Measurements from ENCODE around the gene MAG.

MAG gene

GRCh38 chr19:35265126-35265899 lies 26.6 kb upstream of the MAG start:
- no peak for DNase-seq

DNA sequence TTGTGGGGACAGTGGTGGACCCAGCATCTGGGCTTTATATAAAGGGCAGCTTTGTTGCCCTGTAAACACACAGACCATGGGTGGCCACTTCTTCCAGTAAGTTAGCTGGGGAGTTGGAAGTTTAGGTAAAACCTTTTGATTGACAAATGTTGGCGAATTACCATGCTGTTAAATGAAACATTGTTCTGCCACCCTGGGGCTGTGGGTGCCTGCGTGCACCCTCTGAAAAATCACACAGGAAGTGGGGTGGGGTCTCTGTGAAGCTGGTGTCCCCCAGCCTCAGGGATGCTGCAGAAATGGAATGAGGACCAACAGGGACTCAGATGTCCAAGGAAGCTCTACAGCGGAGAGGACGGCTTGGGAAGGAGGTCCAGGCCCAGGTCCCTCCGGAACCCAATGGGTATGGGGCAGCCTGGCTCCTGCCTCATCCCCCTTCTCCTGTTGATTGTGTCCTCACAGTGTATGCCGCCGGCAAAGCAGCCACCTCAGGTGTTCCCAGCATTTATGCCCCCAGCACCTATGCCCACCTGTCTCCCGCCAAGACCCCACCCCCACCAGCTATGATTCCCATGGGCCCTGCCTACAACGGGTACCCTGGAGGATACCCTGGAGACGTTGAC lies 26.0 kb upstream of the MAG start:
- DNase-seq = no peak

DNA sequence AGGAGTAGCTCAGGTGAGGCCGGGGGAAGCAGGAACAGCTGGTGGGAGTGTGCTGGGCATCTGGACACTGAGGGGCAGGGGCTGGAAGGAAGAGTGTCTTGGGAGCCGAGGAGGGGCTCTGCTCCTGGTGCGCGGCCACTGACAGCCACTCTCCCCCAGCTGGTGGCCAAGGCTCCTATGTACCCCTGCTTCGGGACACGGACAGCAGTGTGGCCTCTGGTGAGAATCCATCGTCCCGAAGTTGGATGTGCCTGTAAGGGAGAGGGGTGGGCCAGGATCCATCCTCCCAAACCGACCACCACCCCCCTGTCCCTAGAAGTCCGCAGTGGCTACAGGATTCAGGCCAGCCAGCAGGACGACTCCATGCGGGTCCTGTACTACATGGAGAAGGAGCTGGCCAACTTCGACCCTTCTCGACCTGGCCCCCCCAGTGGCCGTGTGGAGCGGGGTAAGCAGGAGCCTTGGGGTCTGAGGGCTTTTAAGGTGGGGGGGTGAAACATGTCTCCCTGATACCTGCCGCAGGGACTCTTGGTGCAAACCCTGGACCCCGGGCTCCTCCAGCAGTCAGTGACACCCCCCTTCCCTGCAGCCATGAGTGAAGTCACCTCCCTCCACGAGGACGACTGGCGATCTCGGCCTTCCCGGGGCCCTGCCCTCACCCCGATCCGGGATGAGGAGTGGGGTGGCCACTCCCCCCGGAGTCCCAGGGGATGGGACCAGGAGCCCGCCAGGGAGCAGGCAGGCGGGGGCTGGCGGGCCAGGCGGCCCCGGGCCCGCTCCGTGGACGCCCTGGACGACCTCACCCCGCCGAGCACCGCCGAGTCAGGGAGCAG lies 25.2 kb upstream of the MAG start:
- no peak for DNase-seq

- no peak for DNase-seq
These were observed 24.6 kb upstream of the MAG start for GRCh38 chr19:35267353-35267817.

DNA sequence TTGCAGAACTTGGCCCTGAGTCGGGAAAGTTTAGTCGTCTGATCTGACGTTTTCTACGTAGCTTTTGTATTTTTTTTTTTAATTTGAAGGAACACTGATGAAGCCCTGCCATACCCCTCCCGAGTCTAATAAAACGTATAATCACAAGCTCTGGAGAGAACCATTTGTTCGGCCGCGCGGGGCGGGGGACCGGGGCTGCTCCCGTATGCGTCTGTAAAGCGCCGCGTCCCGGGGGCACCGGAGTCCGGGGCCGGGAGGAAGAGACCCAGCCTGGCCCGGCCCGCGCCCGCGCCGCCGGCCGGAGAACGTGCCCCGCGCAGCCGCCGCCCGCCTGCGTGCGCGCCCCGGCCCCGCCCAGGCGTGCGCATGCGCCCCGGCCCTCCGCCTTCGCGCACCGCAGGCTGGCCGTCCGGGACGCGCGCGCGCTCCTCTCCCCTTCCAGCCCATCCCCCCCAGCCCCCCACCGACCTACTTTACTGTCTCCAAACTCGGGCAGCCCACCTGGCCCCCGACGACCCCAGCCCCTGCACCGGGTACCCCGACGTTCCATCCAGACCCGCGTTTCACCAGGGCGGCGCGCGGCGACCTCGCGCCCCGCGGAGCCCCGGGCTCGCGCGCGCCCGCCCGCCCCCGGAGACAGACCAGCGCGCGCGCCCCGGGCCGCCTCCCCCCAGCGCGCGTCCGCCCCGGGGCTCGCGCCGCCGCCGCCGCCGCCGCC lies 24.0 kb upstream of the MAG start:
- DNase-seq = peak; percentile 89

DNA sequence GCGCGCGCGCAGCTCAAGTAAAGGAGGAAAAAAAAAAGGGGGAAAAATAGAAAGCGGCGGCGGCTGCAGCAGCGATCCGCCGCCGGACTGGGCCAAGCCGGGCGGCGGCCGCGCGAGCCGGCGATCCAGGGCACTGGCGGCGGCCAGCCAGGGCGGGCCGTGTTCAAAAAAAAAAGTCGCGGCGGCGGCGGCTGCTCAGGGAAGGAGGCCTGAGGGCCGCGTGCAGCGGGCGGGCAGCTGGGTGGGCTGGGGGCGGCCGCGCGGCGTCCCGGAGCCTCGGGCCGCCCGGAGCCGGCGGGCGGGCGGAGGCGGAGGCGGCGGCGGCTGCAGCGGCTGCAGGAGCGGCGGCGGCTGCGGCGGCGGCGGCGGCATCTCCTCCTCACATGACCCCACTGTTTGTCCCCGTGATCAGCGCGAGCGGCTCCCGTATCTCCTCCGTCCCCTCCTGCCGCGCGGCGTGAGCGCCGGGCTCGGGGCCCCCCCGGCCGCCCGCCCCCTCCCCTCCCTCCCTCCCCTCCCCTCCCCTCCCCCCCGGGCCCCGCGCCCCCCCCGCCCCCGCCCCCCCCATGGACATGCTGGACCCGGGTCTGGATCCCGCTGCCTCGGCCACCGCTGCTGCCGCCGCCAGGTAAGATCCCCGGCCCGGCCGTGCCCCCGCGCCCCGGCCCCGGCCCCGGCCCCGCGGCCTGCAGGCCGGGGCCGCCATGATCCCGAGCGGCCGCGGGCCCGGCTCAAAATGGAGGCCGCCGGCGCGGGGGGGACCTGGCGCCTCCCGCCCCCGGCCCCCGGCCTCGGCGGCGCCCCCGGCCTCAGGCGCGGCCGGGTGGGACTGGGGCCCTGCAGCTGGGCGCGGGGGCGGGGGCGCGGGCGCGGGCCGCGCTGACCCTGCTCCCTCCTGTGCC lies 23.2 kb upstream of the MAG start, which contains the start of gene USF2:
TSS of gene USF2 (plus strand) at position 427 of the 902 bp plus-strand sequence. CDS start at position 567, 140 bp downstream.
- DNase-seq = peak; percentile 63

DNA sequence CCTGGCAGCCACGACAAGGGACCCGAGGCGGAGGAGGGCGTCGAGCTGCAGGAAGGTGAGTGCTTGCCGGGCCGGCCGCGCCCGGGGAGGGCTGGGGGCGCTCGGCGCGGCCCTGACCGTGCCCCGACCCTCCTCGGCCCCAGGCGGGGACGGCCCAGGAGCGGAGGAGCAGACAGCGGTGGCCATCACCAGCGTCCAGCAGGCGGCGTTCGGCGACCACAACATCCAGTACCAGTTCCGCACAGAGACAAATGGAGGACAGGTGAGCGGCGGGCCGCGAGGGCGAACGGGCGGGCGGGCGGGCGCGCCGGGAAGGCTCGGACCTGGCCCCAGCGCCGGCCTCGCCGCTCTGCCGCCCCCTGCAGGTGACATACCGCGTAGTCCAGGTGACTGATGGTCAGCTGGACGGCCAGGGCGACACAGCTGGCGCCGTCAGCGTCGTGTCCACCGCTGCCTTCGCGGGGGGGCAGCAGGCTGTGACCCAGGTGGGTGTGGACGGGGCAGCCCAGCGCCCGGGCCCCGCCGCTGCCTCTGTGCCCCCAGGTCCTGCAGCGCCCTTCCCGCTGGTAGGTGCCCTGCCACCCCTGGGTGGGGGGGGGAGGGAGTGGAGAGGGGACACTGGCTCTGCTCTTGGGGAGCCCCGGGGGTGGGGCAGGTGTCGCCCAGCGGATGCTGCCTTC lies 22.4 kb upstream of the MAG start:
- peak; percentile 89 for DNase-seq

- DNase-seq = no peak
These were observed 21.6 kb upstream of the MAG start for GRCh38 chr19:35270381-35270811.

- DNase-seq = no peak
These were observed 20.4 kb upstream of the MAG start for GRCh38 chr19:35271546-35271945.

DNA sequence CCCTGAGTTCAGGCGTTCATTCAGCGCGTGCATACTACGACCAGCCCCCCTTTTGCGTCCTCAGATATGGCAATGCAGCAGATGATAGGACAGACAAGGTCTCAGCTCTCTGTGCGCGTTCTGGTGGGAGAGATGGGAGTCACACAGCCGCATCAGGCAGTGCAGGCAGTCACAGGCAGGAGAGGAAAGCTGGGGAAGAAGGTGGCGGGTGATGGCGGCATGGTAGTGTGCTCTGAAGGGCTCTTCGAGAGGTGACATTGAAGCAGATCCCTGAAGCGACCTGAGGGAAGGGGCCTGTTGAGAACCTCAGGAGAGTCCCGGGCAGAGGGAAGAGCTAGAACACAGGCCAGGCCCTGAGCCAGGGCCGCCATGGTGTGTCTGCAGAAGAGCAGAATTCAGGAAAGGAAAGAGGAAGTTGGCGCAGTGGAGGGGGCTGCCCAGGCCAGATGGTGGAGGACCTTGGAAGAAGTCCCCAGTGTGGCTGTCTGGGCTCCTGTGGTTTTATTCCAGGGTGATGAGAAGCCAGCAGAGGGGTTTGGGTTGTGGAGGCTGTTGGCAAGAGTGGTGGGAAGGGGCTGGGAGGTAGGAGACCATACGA lies 19.7 kb upstream of the MAG start:
- no peak for DNase-seq

DNA sequence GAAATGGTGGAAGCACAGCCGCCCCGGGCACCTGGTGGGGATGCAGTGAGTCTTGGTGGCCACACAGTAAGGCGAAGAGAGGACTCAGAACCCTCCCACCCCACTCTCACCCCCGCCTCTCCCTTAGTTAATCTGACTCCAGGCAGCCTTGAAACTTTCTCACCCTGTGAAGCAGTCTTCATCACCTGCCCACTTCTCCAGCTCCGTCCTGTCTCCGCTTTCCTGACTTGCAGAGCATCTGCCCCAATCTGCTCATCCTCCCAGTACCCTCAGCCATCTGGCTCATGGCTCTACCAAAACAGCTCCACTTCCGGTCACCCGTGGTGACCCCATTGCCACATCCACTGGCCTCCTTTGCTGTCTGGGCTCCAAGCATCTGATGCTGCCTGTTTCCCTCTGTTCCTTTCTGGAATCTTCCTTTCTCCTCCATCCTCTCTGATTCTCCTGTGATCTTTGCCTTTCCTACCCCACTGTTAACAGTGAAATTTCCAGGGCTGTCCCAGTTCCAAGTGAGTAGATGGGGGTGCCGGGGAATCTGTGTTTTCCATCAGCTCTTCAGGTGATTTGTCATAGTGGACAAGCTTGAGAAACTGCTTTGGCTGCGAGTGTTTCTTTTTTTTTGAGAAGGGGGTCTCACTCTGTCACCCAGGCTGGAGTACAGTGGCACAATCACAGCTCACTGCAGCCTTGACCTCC lies 18.9 kb upstream of the MAG start:
- no peak for DNase-seq

GRCh38 chr19:35273686-35274259 lies 18.2 kb upstream of the MAG start:
- DNase-seq = no peak

GRCh38 chr19:35274323-35274722 lies 17.6 kb upstream of the MAG start:
- no peak for DNase-seq

GRCh38 chr19:35276706-35277281 lies 15.2 kb upstream of the MAG start:
- no peak for DNase-seq

GRCh38 chr19:35278578-35279284 lies 13.2 kb upstream of the MAG start:
- DNase-seq = no peak

DNA sequence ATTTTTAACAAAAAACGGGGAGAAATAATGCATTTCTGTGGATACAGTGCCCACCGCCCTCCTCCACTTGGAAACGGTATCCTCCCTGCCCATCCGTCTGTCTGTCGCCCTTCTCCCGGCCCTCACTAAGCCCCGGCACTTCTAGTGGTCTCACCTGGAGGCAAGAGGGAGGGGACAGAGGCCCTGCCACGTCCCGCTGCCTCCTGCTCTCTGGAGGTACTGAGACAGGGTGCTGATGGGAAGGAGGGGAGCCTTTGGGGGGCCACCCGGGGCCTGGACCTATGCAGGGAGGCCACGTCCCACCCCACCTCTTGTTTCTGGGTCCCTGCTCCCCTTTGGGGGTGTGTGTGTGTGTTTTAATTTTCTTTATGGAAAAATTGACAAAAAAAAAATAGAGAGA lies 12.6 kb upstream of the MAG start:
- DNase-seq = no peak

DNA sequence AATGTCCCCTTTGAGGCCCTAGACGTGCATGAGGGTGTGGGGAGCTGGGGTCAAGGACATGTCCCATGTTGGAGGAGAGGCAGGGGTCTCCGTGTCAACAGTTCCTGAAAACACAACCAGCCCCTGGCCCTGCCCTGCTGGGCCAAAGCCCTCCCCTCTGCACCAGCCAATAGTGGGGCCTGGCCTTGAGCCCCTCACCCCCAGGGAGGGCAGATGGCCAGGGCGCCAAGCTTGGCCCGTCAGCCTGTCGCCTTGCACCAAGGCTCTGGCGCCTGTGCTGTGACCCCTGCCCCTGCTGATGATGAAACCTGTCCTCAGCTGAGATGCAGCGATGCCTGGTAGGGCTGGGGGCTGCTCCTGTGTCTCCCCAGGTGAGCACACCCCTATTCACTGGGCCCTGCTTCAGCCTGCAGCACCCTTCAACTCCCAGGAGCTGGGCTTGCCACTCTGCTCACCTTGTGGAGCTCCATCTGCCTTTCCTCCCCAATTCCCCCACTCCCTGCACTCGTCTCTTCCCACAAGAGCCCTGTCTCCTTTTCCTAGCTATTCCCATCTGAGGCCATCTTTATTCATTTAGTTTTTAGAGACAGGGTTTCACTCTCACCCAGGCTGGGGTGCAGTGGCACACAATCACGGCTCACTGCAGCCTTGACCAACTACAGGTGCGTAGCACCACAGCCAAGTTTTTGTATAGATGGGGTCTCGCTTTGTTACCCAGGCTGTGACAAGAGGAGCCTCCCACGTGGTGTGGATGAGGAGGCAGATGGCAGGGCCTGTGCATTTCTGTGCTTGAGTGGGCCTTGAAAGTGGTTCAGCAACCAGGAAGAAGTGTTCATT lies 11.8 kb upstream of the MAG start:
- no peak for DNase-seq
